K562 (cell line): Measurements from ENCODE around the gene SBK3. TPM values are rescaled to one million over a fixed set of nuclear protein-coding genes. Genes with fewer than 3 reads are reported as not detected.

Experiments used
- NCOA6 ChIP-seq: fragments of 450-650 bp; IDR thresholded peaks from 2 replicates; pipeline ENCODE4 v1.6.1; 2017; ENCODE audit warnings: mild to moderate bottlenecking
- polyA plus RNA-seq, 8 experiments: library from polyadenylated mRNA; depleted of rRNA in 4 of 8; stranded (reverse) in 5 of 8; unstranded in 3 of 8; fragments of >200 nt; fragmentation: Nextera tagmentation in 2 of 8; fragmentation: Illumina TruSeq in 1 of 8; extraction: Ambion mirVana in 2 of 8; extraction: Trizol in 1 of 8; gene quantifications; 2 replicates each; pipeline versions ENCODE4 v1.2.1 to v1.2.3, GENCODE V29; 2011 to 2014; ENCODE audit warnings: inconsistent platforms in 1 of 8, missing spikeins in 1 of 8
- total RNA-seq, 7 experiments: library from RNA; depleted of rRNA in 6 of 7; stranded (reverse); fragments of >200 nt in 6 of 7; fragmentation: Illumina TruSeq in 2 of 7; extraction: Trizol in 2 of 7; gene quantifications; 2 replicates each; pipeline versions ENCODE4 v1.2.1 to v1.2.3, GENCODE V29; 2011 to 2021; ENCODE audit warnings: low replicate concordance in 1 of 7
- TF ChIP-seq, protein P1 (sequence below), 2 experiments: fragments of 450-650 bp; IDR thresholded peaks; 2 replicates each; pipeline ENCODE4 v1.6.1; 2016; ENCODE audit warnings: mild to moderate bottlenecking in 2 of 2, borderline replicate concordance in 1 of 2, low read depth in 1 of 2, moderate library complexity in 1 of 2
- TF ChIP-seq, protein P2 (sequence below): fragments of 250-450 bp; sonication (Bioruptor Pico); IDR thresholded peaks from 2 replicates; pipeline ENCODE4 v1.8.0; 2021; ENCODE audit warnings: mild to moderate bottlenecking, moderate library complexity
- TF ChIP-seq, protein P3 (sequence below), 2 experiments: fragments of 450-650 bp; conservative IDR thresholded peaks; 2 replicates each; pipeline ENCODE4 v1.6.1; 2017; ENCODE audit warnings: mild to moderate bottlenecking in 2 of 2, moderate library complexity in 2 of 2

The SBK3 gene
- total and polyA plus RNA-seq, 9 of the 15 experiments (the other 6 are each of a cell fraction or from before 2014, with no cell fraction given), result 0.11 to 0.43 (median 0.13) TPM; not detected in 6

DNA sequence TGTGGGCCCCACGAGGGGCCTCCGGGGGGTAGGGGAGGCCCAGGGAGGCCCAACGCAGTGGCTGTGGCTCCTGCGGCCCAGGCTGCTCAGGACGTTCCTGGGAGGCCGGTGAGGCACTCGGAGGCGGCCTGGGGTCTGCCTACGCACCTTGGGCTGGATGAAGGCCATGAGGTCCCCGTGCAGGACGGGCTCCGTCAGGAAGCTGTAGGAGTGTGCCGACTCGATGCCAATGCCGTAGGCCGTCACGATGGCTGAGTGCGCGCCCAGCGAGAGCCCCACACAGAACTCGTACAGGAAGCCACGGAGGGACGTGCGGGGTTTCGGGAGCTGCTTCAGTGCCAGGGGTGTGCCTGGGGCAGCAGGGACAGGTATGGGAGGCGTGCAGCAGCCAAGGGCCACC is 14.3 kb downstream of the SBK3 start (continued):
- TF ChIP-seq, protein P1, sequence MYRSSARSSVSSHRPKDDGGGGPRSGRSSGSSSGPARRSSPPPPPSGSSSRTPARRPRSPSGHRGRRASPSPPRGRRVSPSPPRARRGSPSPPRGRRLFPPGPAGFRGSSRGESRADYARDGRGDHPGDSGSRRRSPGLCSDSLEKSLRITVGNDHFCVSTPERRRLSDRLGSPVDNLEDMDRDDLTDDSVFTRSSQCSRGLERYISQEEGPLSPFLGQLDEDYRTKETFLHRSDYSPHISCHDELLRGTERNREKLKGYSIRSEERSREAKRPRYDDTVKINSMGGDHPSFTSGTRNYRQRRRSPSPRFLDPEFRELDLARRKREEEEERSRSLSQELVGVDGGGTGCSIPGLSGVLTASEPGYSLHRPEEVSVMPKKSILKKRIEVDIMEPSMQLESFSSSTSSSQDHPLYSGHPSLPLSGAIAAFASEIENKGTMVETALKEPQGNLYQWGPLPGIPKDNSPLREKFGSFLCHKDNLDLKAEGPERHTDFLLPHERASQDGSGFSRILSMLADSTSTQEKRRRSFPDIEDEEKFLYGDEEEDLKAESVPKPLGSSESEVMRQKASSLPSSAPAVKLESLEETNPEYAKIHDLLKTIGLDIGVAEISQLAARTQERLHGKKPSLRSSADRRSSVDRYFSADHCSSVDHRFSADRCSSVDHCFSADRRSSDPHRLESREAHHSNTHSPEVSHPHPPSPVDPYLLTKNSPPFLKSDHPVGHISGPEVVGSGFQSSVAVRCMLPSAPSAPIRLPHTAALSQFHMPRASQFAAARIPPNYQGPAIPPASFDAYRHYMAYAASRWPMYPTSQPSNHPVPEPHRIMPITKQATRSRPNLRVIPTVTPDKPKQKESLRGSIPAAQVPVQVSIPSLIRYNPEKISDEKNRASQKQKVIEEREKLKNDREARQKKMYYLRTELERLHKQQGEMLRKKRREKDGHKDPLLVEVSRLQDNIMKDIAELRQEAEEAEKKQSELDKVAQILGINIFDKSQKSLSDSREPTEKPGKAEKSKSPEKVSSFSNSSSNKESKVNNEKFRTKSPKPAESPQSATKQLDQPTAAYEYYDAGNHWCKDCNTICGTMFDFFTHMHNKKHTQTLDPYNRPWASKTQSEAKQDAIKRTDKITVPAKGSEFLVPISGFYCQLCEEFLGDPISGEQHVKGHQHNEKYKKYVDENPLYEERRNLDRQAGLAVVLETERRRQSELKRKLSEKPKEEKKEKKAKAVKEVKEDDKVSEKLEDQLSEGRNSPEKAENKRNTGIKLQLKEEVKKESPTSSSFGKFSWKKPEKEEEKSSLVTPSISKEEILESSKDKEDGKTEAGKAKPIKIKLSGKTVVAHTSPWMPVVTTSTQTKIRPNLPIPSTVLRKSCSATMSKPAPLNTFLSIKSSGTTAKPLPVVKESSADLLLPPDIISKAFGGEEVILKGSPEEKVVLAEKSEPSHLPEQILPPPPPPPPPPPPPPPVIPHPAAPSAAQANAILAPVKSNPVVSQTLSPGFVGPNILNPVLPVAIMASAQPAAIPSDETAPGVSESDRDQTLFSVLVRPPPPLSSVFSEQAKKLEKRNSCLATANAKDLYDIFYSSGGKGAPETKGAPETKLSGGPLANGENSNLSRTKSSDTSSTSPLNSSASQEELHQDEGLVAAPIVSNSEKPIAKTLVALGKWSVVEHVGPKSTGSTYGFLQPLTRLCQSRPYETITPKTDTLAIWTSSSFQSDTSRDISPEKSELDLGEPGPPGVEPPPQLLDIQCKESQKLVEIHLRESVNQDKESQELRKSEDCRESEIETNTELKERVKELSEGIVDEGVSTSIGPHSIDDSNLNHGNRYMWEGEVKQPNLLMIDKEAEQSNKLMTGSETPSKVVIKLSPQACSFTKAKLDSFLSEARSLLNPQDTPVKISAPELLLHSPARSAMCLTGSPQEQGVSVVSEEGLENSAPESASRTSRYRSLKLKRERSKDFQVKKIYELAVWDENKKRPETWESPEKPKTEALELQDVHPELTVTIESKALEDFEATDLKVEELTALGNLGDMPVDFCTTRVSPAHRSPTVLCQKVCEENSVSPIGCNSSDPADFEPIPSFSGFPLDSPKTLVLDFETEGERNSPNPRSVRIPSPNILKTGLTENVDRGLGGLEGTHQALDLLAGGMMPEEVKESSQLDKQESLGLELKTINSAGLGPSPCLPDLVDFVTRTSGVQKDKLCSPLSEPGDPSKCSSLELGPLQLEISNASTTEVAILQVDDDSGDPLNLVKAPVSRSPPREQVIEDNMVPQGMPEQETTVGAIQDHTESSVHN (IDR thresholded peaks at IDR 0.05; ENCODE audit: borderline replicate concordance in 1 of 2, low read depth in 1 of 2), result no peak
- TF ChIP-seq, protein P2, sequence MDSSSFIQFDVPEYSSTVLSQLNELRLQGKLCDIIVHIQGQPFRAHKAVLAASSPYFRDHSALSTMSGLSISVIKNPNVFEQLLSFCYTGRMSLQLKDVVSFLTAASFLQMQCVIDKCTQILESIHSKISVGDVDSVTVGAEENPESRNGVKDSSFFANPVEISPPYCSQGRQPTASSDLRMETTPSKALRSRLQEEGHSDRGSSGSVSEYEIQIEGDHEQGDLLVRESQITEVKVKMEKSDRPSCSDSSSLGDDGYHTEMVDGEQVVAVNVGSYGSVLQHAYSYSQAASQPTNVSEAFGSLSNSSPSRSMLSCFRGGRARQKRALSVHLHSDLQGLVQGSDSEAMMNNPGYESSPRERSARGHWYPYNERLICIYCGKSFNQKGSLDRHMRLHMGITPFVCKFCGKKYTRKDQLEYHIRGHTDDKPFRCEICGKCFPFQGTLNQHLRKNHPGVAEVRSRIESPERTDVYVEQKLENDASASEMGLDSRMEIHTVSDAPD (CRISPR knock-in tag), result no peak
- TF ChIP-seq NCOA6, result no peak
- TF ChIP-seq, protein P3, sequence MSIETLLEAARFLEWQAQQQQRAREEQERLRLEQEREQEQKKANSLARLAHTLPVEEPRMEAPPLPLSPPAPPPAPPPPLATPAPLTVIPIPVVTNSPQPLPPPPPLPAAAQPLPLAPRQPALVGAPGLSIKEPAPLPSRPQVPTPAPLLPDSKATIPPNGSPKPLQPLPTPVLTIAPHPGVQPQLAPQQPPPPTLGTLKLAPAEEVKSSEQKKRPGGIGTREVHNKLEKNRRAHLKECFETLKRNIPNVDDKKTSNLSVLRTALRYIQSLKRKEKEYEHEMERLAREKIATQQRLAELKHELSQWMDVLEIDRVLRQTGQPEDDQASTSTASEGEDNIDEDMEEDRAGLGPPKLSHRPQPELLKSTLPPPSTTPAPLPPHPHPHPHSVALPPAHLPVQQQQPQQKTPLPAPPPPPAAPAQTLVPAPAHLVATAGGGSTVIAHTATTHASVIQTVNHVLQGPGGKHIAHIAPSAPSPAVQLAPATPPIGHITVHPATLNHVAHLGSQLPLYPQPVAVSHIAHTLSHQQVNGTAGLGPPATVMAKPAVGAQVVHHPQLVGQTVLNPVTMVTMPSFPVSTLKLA (conservative IDR thresholded peaks at IDR 0.05), result no peak
